Cardiac muscle cell (in vitro differentiated cells and primary cell): ENCODE results near the gene DAO. TPM values are rescaled to one million over a fixed set of nuclear protein-coding genes. Genes with fewer than 3 reads are reported as not detected.
"Not testable (repeated sequence)": the region's sequence is repeated elsewhere in the genome, so short reads cannot be mapped to it uniquely, and the experiment has no call there.

Experiments used
- DNase-seq, 2 donors: peaks; one replicate each; pipeline versions ENCODE4 v3.0.0 to v3.0.0-alpha.2; 2010 to 2017; ENCODE audit warnings: low read depth in 1 of 2, low spot score in 1 of 2
- H3K27ac ChIP-seq: fragments of 200-600 bp; sonication (generic); 2 replicates; pipeline ENCODE4 v1.5.1; 2016
- H3K27me3 ChIP-seq: fragments of 200-600 bp; sonication (generic); 2 replicates; pipeline ENCODE4 v1.6.0; 2016; ENCODE audit warnings: control low read depth
- H3K36me3 ChIP-seq: fragments of 200-600 bp; sonication (generic); 2 replicates; pipeline ENCODE4 v1.5.1; 2016; ENCODE audit warnings: control low read depth
- H3K4me1 ChIP-seq: fragments of 200-600 bp; sonication (generic); 2 replicates; pipeline ENCODE4 v1.8.1; 2017; ENCODE audit warnings: low read depth, mild to moderate bottlenecking, mixed run types
- H3K4me3 ChIP-seq: fragments of 200-600 bp; sonication (generic); 2 replicates; pipeline ENCODE4 v1.5.1; 2016; ENCODE audit warnings: mild to moderate bottlenecking
- H3K9me3 ChIP-seq: fragments of 200-600 bp; sonication (generic); 2 replicates; pipeline ENCODE4 v1.5.1; 2017; ENCODE audit warnings: low read depth, mild to moderate bottlenecking, control low read depth
- polyA plus RNA-seq: library from polyadenylated mRNA; unstranded; fragments of >200 nt; fragmentation: Nextera tagmentation; extraction: Ambion mirVana; gene quantifications from 2 replicates; pipeline ENCODE4 v1.2.1, GENCODE V29; 2016
- total RNA-seq: library from RNA; depleted of rRNA; stranded (reverse); fragments of >200 nt; gene quantifications from 2 replicates; pipeline ENCODE4 v1.2.3, GENCODE V29; 2016
- TF ChIP-seq, protein P1 (sequence below): IDR thresholded peaks from 2 replicates; pipeline ENCODE4 v1.5.1; 2012; ENCODE audit warnings: low read depth, mild to moderate bottlenecking, low read length

DAO gene
- total and polyA plus RNA-seq, 2 experiments from 2014 or later: not detected

DNA sequence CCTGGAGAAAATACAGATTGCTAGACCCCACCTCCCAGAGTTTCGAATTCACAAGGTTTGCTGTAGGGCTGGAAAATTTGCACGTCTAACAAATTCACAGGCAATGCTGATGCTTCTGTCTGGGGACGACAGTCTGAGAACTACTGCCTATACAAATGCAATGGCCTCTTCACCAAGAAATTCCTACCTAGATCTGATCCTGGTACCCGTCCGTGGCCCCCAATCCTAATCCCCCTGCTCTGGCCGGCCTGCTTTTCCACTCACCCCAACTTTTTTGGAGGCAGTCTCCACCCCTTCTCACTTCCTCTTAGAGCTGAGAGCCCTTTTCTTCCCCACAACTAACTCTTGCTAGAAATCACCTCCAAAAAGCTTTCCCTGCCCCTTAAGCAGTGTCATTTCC is 19.4 kb upstream of the DAO start:
- Histone ChIP-seq H3K27me3 (no peaks in the 10 kb centered on the region), H3K27ac (no peak overlapping the region), H3K36me3 (no peaks in the 10 kb centered on the region), H3K4me1 (peaks cover 8% of the 10 kb centered on the region), H3K9me3 (no peaks in the 10 kb centered on the region), H3K4me3 (no peak overlapping the region)
- TF ChIP-seq, protein P1, sequence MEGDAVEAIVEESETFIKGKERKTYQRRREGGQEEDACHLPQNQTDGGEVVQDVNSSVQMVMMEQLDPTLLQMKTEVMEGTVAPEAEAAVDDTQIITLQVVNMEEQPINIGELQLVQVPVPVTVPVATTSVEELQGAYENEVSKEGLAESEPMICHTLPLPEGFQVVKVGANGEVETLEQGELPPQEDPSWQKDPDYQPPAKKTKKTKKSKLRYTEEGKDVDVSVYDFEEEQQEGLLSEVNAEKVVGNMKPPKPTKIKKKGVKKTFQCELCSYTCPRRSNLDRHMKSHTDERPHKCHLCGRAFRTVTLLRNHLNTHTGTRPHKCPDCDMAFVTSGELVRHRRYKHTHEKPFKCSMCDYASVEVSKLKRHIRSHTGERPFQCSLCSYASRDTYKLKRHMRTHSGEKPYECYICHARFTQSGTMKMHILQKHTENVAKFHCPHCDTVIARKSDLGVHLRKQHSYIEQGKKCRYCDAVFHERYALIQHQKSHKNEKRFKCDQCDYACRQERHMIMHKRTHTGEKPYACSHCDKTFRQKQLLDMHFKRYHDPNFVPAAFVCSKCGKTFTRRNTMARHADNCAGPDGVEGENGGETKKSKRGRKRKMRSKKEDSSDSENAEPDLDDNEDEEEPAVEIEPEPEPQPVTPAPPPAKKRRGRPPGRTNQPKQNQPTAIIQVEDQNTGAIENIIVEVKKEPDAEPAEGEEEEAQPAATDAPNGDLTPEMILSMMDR: no peak
- DNase-seq: no peak

DNA sequence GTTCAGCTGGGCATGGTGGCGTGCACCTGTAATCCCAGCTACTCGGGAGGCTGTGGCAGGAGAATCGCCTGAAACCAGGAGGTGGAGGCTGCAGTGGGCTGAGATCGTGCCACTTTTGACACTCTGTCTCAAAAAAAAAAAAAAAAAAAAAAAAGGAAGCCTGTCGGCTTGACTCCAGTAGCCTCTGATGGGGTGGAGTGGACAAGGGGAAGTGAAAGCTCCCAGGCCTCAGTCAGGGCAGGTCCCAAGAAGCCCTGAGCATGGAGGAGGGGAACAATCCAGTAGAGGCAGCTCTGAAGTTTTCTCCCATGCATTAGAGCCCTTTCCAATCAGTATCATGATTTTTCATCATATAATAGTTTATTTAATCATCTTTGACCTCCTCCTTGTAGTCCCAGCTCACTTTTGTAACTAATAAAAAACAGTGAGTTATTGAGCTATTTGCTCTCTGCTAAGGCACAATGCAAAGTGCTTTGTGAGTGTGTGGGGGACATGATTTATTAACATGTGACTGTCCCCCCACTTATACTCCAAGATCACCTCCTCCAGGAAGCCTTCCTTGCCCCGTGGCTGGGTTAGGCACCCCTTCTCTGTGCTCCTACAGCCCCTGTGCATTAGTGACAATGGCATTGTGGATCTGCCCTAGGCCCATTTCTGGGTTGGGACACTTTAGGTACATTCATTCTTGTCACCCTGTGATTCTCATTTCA is 17.9 kb upstream of the DAO start:
- Histone ChIP-seq H3K4me1 (no peaks in the 10 kb centered on the region), H3K4me3 (no peak overlapping the region), H3K36me3 (no peaks in the 10 kb centered on the region), H3K27ac (no peak overlapping the region), H3K27me3 (no peaks in the 10 kb centered on the region), H3K9me3 (no peaks in the 10 kb centered on the region)
- TF ChIP-seq, protein P1: no peak
- DNase-seq: no peak

DNA sequence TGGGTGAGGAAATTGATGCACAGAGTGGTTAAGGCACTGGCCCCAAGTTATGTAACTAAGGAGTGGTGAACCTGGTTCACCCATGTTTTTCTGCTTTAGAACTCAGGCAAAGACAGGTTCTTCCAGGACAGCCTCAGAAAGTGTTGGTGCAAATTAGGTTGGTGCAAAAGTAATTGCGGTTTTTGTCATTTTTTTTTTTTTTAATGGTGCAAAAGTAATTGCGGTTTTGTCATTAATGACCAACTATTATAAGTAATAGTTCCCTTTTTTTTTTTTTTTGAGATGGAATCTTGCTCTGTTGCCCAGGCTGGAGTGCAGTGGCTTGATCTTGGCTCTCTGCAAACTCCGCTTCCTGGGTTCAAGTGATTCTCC is 17.3 kb upstream of the DAO start:
- no peak overlapping the region for H3K27ac ChIP-seq
- no peaks in the 10 kb centered on the region for H3K36me3 ChIP-seq
- TF ChIP-seq, protein P1: no peak
- H3K4me3 ChIP-seq: no peak overlapping the region
- no peaks in the 10 kb centered on the region for H3K9me3 ChIP-seq
- H3K4me1 ChIP-seq: no peaks in the 10 kb centered on the region
- H3K27me3 ChIP-seq: no peaks in the 10 kb centered on the region
- DNase-seq: no peak

GRCh38 chr12:108865169-108865568 is 14.7 kb upstream of the DAO start:
- H3K4me1 ChIP-seq: no peaks in the 10 kb centered on the region
- no peaks in the 10 kb centered on the region for H3K9me3 ChIP-seq
- H3K27ac ChIP-seq: no peak overlapping the region
- DNase-seq: no peak
- no peaks in the 10 kb centered on the region for H3K36me3 ChIP-seq
- H3K4me3 ChIP-seq: no peak overlapping the region
- TF ChIP-seq, protein P1: no peak
- H3K27me3 ChIP-seq: no peaks in the 10 kb centered on the region

- not testable (repeated sequence) for H3K4me1 ChIP-seq, H3K4me3 ChIP-seq, H3K27ac ChIP-seq, H3K27me3 ChIP-seq, H3K36me3 ChIP-seq, DNase-seq, H3K9me3 ChIP-seq
Observed at GRCh38 chr12:108866083-108866482, 13.8 kb upstream of the DAO start.

DNA sequence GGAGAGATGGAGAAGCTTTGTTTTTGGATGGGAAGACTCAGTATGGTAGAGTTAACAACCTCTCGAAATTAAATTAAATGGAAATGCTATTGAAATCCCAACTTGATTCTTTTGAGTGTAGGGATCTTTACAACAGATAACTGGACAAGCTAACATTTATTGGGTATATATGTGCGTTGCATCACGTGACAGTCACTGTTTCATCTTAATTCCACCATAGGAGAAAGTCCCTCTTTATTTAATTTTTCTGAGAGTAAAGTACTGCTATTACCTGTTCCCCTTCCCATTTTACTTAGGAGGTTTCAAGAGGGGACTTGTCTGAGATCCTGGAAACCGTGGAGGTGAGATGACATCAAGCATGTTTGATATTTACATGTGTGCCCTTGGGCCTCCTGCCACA is 11.1 kb upstream of the DAO start:
- no peaks in the 10 kb centered on the region for H3K27me3 ChIP-seq

More for the DNA sequence above, 11.1 kb upstream of the DAO start:
- TF ChIP-seq, protein P1: no peak
- H3K27ac ChIP-seq: no peak overlapping the region
- no peaks in the 10 kb centered on the region for H3K36me3 ChIP-seq
- no peaks in the 10 kb centered on the region for H3K4me1 ChIP-seq
- no peak overlapping the region for H3K4me3 ChIP-seq
- H3K9me3 ChIP-seq: no peaks in the 10 kb centered on the region
- no peak for DNase-seq
